AG09309 (cell line): Measurements from ENCODE around the gene CACNA1B.

Experiments
- DNase-seq: peaks from one replicate; pipeline ENCODE4 v3.0.0-alpha.2; 2010; ENCODE audit warnings: low read depth
- H3K4me3 ChIP-seq: 2 replicates; pipeline ENCODE4 v1.5.1; 2011; ENCODE audit warnings: mild to moderate bottlenecking, low read depth, low read length, moderate library complexity; ENCODE audit not compliant: control insufficient read depth
- TF ChIP-seq, protein P1 (sequence below): IDR thresholded peaks from 2 replicates; pipeline ENCODE4 v1.5.1; 2011; ENCODE audit warnings: mild to moderate bottlenecking, low read depth, low read length, inconsistent platforms; ENCODE audit not compliant: insufficient read depth, control insufficient read depth; ENCODE audit errors: missing control alignments

Gene CACNA1B

DNA sequence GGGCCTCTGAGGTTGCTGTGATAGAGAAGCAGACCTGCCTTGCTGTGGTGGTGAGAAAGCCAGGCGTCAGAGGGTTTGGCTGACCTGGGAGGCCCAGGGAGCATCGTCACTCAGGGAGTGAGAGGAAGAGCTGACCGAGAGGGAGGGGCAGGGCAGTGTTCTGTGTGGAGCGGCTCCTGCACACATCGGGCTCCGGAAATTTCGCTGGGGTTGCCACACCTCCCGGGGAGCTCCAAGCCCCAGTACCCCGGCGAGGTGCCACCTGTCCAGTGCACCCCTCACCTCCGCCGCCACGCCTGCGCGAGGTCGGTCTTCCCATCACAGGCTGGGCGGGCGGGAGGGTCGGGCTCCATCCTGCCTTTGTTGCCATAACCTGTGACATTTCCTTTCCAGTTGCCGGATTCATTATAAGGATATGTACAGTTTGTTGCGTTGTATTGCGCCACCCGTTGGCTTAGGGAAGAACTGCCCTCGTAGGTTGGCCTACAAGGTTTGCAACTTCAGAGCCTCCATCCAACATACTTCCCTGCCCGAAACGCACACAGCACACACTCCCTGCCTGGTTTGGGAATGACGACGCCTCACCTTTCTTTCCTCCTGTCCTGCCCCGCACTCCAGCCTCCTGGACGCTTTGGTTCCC, 223.2 kb downstream of the CACNA1B start:
- no peak overlapping the region for H3K4me3 ChIP-seq
- no peak for DNase-seq
- TF ChIP-seq, protein P1, sequence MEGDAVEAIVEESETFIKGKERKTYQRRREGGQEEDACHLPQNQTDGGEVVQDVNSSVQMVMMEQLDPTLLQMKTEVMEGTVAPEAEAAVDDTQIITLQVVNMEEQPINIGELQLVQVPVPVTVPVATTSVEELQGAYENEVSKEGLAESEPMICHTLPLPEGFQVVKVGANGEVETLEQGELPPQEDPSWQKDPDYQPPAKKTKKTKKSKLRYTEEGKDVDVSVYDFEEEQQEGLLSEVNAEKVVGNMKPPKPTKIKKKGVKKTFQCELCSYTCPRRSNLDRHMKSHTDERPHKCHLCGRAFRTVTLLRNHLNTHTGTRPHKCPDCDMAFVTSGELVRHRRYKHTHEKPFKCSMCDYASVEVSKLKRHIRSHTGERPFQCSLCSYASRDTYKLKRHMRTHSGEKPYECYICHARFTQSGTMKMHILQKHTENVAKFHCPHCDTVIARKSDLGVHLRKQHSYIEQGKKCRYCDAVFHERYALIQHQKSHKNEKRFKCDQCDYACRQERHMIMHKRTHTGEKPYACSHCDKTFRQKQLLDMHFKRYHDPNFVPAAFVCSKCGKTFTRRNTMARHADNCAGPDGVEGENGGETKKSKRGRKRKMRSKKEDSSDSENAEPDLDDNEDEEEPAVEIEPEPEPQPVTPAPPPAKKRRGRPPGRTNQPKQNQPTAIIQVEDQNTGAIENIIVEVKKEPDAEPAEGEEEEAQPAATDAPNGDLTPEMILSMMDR, result no peak

DNA sequence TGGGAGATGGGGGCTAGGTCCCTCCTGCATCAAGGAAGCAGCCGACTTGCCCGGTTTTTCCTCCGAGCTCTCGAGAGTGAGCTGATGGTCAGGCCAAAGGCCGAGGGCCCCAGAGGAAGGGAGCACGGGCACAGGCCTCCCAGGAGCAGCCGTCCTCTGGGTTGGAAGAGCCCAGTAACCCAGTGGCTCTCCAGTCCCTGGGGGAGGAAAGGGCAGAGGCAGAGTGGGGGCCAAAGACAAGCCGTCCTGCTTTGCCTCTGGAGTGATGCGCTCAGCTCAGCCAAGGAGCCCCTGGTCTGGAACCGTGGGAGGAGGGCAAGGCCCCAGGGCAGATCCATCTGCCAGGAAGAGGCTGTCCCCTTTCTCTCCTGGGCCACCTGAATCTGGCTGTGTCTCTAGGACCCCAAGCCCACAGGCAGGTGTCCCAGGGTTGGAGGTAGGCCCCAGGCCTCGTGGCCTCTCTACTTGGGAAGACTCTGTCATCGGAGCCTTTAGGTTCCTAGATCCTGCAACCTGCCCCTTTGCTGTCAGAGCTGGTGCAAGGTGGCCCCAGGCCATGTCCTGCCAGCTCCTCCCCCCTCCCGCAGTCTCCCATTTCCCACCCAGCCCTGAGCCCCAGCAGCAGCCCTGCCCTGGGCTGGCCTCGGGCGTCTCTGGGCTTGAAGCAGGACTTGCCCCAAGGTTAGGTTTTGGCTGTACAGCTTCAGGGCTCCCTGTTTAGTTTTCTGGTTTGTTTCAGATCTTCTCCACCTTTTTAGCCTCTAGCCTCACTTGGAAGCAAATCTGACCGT, 224.1 kb downstream of the CACNA1B start:
- TF ChIP-seq, protein P1, result no peak
- no peak overlapping the region for H3K4me3 ChIP-seq
- no peak for DNase-seq

DNA sequence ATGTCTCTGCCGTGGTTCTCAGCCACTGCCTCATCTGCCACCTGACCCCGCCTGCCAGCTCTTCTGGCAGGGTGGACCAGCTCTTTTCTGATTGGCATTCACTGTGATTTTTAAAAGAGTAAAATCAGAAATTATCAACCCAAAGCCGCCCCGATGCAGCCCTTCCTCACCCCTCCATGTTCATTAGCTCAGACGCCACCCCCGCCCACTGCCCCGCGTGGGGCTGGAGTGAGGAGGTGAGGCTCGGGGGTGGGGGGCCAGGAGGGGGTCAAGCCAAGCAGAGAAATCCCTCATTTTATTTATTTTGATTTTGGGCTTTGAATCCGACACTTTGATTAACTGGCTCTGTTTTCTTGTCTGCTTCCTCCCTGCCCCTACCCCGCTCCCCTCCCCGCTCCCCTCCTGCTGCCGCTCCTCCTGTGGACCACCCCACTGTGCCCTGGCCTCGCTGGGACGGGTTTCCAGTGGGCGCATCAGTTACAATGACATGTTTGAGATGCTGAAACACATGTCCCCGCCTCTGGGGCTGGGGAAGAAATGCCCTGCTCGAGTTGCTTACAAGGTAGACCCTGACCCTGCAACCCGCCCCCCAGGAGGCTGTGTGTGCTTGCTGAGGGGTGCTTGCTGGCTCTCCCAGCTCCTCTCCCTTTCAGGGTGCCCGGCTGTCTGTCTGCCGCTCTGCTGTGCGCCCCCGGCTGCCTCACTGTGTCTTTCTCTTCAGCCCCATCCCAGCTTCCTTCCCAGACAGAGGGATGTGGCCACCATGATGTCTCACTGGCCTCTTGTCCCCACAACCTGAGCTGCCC, 224.9 kb downstream of the CACNA1B start:
- H3K4me3 ChIP-seq, result no peak overlapping the region
- TF ChIP-seq, protein P1, result no peak

DNA sequence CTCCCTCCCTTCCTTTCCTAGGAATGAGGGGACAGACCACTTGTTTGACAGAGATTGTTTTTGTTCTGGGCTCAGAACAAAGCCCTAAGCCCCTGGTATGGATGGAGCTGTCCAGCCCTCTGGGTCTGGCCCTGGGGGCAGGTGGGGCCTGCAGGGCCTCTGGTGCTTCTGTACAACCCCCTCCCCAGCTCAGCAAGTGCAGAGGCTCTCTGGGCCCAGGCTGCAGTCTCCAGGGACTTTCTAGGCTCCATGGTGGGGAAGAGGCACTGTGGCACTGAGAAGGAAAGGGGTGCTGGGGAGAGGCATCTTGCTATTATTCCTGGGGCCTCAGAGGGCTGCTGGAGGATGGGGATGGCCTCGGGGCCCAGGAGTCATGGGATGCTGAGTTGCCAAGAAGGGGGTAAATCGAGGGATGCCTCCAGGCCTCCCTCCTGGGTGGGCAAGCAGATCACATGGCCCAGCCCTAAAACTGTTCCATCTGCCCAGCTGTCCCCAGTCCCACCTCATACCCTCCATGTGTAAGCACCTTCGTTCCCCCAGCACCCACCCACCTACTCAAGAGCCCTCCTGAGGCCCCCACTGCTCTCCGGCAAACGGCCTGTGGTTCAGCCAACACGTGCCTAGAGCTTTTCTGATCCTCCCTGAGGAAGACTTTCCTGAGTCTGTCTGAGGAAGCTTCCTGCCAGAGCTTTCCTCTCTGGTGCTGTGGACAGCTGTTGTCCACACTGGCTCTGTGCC, 225.7 kb downstream of the CACNA1B start:
- no peak for DNase-seq
- TF ChIP-seq, protein P1, result no peak
- H3K4me3 ChIP-seq, result no peak overlapping the region

More for the DNA sequence above, 224.9 kb downstream of the CACNA1B start:
- no peak for DNase-seq

DNA sequence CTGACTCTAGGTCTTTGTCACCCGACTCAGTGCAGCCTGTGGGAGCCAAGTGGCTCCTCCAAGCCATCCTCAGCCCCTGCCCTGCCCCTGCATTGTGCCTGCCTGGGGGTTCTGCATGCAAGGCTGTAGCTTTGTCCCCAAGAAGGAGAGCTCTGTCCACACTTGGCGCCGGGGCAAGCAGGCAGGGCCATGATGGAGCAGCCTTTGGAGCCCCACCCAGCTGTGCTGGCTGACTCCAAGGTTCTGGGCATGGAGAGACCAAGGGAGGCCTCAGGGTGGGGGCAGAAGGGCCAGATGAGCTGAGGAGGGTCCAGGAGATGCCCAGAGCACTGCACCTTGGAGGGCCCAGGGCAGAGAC, 226.2 kb downstream of the CACNA1B start:
- H3K4me3 ChIP-seq, result no peak overlapping the region
- TF ChIP-seq, protein P1, result no peak
- DNase-seq, result no peak

DNA sequence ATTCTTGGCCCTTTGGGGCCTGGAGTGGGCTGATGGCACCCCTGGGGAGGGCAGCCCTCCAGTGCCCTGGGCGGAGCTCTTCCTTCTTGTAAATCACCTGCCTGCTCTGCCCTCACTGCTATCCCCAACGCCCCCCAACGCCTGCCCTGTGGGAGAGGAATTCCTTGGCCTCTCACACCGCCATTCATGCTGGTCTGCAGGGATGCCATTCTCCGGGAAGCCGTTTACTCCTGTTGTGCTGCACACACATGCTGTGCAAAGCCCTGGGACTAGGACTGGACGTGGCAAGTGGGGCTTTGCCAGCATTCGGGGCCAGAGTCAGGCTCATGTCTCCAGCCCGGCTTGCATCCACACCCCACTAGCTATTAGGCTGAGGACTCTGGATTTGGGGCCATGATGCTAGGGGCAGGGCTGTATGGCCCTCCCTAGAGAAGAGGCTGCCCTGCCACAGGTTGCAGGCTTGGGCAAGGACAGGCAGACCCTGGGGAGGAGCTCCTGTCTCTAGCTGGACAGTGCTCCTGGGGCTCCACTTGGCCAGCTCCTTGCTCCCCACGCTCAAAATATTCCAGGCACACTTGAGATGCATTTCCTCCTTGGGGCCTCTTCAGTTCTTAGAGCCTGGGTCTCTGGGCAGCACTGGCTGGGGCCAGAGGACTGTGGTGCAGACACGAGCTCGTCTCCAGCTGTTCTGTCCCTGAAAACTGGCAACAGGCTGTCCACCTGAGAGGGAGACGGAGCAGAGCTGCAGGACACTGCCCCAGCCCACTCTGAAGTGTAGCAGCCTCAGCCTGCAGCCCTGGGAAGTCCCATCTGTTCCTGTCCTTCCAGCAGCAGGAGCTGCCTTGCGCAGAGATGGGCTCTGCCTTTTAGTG, 226.9 kb downstream of the CACNA1B start:
- DNase-seq, result no peak
- no peak overlapping the region for H3K4me3 ChIP-seq
- TF ChIP-seq, protein P1, result no peak
